GM12878 (cell line): Measurements from ENCODE around the gene SEMA4D. TPM values are rescaled to one million over a fixed set of nuclear protein-coding genes. Genes with fewer than 3 reads are reported as not detected.

Experiments used
- ATF7 ChIP-seq: fragments of 450-650 bp; IDR thresholded peaks from 2 replicates; pipeline ENCODE4 v1.6.1; 2016; ENCODE audit warnings: low read depth, mild to moderate bottlenecking
- DPF2 ChIP-seq: fragments of 450-650 bp; IDR thresholded peaks from 2 replicates; pipeline ENCODE4 v1.6.1; 2017; ENCODE audit warnings: mild to moderate bottlenecking
- HCFC1 ChIP-seq: fragments of 150-350 bp; IDR thresholded peaks from 2 replicates; pipeline ENCODE4 v1.6.1; 2014; ENCODE audit warnings: low read length
- HDGF ChIP-seq: fragments of 450-650 bp; IDR thresholded peaks from 2 replicates; pipeline ENCODE4 v1.6.1; 2016; ENCODE audit warnings: antibody characterized with exemption
- IKZF1 ChIP-seq: fragments of 450-650 bp; conservative IDR thresholded peaks from 2 replicates; pipeline ENCODE4 v1.6.1; 2017; ENCODE audit warnings: antibody characterized with exemption, mild to moderate bottlenecking
- MEF2B ChIP-seq: fragments of 450-650 bp; IDR thresholded peaks from 2 replicates; pipeline ENCODE4 v1.6.1; 2018; ENCODE audit warnings: mild to moderate bottlenecking, moderate library complexity; ENCODE audit not compliant: partially characterized antibody, poor library complexity, severe bottlenecking
- MYC ChIP-seq: IDR thresholded peaks from 2 replicates; pipeline ENCODE4 v1.6.1; 2011; ENCODE audit warnings: mild to moderate bottlenecking, low read length, moderate library complexity, inconsistent platforms; ENCODE audit not compliant: insufficient read depth, insufficient replicate concordance, insufficient read length, severe bottlenecking
- SRF ChIP-seq, 2 experiments: IDR thresholded peaks; 2 replicates each; pipeline ENCODE4 v1.6.1; 2011; ENCODE audit warnings: low read depth in 2 of 2, low read length in 2 of 2, mild to moderate bottlenecking in 1 of 2, moderate library complexity in 1 of 2
- TCF7 ChIP-seq: IDR thresholded peaks from 2 replicates; pipeline ENCODE4 v1.6.1; 2014; ENCODE audit warnings: antibody characterized with exemption, borderline replicate concordance
- ZBTB40 ChIP-seq: fragments of 450-650 bp; IDR thresholded peaks from 2 replicates; pipeline ENCODE4 v1.6.1; 2016; ENCODE audit warnings: mild to moderate bottlenecking, moderate library complexity, borderline replicate concordance
- polyA plus RNA-seq, 11 experiments: library from polyadenylated mRNA; depleted of rRNA in 4 of 11; unstranded in 6 of 11; stranded (reverse) in 5 of 11; fragments of >200 nt; fragmentation: Nextera tagmentation in 4 of 11; fragmentation: Illumina TruSeq in 1 of 11; extraction: Ambion mirVana in 4 of 11; extraction: Trizol in 1 of 11; gene quantifications; 1 replicate in 1 of 11; 2 replicates in 10 of 11; pipeline versions ENCODE4 v1.2.1 to v1.2.3, GENCODE V29; 2011 to 2016; ENCODE audit warnings: inconsistent platforms in 2 of 11, missing spikeins in 2 of 11, low read depth in 1 of 11
- total RNA-seq, 4 experiments: library from RNA; depleted of rRNA in 3 of 4; stranded (reverse); fragments of >200 nt in 3 of 4; fragmentation: Illumina TruSeq in 1 of 4; extraction: Trizol in 1 of 4; gene quantifications; 2 replicates each; pipeline versions ENCODE4 v1.2.1 to v1.2.3, GENCODE V29; 2013 to 2021
- TF ChIP-seq, protein P1 (sequence below): fragments of 450-650 bp; IDR thresholded peaks from 2 replicates; pipeline ENCODE4 v1.6.1; 2014; ENCODE audit warnings: mild to moderate bottlenecking
- TF ChIP-seq, protein P2 (sequence below): IDR thresholded peaks from 2 replicates; pipeline ENCODE4 v1.6.1; 2012; ENCODE audit warnings: mild to moderate bottlenecking, low read depth, low read length

Gene SEMA4D
- total and polyA plus RNA-seq, 10 of the 15 experiments (the other 5 are each of a cell fraction or from before 2014, with no cell fraction given), result 15.1 to 136 (median 39.6) TPM

DNA sequence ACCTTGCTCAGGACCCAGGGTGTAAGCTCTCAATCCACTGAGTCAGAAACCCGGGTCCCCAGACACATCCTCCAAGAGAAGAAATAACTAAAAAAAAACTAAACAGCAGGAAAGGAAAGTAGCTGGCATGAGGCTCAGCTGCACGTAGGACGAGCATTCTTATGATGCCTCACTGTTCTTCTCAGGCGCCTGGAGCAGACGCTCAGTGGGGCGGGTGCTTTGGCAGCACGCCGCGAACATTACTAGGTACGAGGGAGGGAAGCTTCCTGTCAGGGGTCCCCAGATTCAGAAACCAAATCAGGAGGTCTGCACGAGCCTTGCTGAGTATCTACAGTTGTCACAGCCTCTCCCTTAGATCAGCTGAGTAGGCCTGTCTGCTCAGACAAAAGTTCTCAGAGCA, 93.8 kb downstream of the SEMA4D start (continued):
- TF ChIP-seq ZBTB40 (no peak), SRF (IDR thresholded peaks at IDR 0.05; ENCODE audit: low read depth in 2 of 2, low read length in 2 of 2) (no peak), HCFC1 (no peak), MYC (no peak), HDGF (no peak), MEF2B (no peak), DPF2 (no peak), IKZF1 (no peak), ATF7 (no peak), TCF7 (no peak)
- TF ChIP-seq, protein P1, sequence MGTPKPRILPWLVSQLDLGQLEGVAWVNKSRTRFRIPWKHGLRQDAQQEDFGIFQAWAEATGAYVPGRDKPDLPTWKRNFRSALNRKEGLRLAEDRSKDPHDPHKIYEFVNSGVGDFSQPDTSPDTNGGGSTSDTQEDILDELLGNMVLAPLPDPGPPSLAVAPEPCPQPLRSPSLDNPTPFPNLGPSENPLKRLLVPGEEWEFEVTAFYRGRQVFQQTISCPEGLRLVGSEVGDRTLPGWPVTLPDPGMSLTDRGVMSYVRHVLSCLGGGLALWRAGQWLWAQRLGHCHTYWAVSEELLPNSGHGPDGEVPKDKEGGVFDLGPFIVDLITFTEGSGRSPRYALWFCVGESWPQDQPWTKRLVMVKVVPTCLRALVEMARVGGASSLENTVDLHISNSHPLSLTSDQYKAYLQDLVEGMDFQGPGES, result no peak
- TF ChIP-seq, protein P2, sequence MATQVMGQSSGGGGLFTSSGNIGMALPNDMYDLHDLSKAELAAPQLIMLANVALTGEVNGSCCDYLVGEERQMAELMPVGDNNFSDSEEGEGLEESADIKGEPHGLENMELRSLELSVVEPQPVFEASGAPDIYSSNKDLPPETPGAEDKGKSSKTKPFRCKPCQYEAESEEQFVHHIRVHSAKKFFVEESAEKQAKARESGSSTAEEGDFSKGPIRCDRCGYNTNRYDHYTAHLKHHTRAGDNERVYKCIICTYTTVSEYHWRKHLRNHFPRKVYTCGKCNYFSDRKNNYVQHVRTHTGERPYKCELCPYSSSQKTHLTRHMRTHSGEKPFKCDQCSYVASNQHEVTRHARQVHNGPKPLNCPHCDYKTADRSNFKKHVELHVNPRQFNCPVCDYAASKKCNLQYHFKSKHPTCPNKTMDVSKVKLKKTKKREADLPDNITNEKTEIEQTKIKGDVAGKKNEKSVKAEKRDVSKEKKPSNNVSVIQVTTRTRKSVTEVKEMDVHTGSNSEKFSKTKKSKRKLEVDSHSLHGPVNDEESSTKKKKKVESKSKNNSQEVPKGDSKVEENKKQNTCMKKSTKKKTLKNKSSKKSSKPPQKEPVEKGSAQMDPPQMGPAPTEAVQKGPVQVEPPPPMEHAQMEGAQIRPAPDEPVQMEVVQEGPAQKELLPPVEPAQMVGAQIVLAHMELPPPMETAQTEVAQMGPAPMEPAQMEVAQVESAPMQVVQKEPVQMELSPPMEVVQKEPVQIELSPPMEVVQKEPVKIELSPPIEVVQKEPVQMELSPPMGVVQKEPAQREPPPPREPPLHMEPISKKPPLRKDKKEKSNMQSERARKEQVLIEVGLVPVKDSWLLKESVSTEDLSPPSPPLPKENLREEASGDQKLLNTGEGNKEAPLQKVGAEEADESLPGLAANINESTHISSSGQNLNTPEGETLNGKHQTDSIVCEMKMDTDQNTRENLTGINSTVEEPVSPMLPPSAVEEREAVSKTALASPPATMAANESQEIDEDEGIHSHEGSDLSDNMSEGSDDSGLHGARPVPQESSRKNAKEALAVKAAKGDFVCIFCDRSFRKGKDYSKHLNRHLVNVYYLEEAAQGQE, result no peak
- TF ChIP-seq, all 136 proteins: peak for 0
